ENCODE measurements around the gene NT5C3A. TPM values are rescaled to one million over a fixed set of nuclear protein-coding genes. Genes with fewer than 3 reads are reported as not detected.

NT5C3A gene
- total and polyA plus RNA-seq, 9 of the 15 experiments (the other 6 are each of a cell fraction or from before 2014, with no cell fraction given) = 18.6 to 60.1 (median 40.0) TPM

GRCh38 chr7:33054261-33054964 is 8.2 kb downstream of the NT5C3A start (continued):
- no peak for TF ChIP-seq CREB3 (tag; conservative IDR thresholded peaks at IDR 0.05; ENCODE audit: low read depth)
- TF ChIP-seq PML (IDR thresholded peaks at IDR 0.05; ENCODE audit: low read length) = no peak
- TF ChIP-seq TEAD1 (CRISPR knock-in tag; IDR thresholded peaks at IDR 0.05) = no peak
- no peak for TF ChIP-seq CBFA2T2 (conservative IDR thresholded peaks at IDR 0.05)
- TF ChIP-seq KDM2B (CRISPR knock-in tag; IDR thresholded peaks at IDR 0.05) = no peak
- no peak for TF ChIP-seq ZNF408 (CRISPR knock-in tag; IDR thresholded peaks at IDR 0.05; ENCODE audit: low read depth)
- TF ChIP-seq, protein P1, sequence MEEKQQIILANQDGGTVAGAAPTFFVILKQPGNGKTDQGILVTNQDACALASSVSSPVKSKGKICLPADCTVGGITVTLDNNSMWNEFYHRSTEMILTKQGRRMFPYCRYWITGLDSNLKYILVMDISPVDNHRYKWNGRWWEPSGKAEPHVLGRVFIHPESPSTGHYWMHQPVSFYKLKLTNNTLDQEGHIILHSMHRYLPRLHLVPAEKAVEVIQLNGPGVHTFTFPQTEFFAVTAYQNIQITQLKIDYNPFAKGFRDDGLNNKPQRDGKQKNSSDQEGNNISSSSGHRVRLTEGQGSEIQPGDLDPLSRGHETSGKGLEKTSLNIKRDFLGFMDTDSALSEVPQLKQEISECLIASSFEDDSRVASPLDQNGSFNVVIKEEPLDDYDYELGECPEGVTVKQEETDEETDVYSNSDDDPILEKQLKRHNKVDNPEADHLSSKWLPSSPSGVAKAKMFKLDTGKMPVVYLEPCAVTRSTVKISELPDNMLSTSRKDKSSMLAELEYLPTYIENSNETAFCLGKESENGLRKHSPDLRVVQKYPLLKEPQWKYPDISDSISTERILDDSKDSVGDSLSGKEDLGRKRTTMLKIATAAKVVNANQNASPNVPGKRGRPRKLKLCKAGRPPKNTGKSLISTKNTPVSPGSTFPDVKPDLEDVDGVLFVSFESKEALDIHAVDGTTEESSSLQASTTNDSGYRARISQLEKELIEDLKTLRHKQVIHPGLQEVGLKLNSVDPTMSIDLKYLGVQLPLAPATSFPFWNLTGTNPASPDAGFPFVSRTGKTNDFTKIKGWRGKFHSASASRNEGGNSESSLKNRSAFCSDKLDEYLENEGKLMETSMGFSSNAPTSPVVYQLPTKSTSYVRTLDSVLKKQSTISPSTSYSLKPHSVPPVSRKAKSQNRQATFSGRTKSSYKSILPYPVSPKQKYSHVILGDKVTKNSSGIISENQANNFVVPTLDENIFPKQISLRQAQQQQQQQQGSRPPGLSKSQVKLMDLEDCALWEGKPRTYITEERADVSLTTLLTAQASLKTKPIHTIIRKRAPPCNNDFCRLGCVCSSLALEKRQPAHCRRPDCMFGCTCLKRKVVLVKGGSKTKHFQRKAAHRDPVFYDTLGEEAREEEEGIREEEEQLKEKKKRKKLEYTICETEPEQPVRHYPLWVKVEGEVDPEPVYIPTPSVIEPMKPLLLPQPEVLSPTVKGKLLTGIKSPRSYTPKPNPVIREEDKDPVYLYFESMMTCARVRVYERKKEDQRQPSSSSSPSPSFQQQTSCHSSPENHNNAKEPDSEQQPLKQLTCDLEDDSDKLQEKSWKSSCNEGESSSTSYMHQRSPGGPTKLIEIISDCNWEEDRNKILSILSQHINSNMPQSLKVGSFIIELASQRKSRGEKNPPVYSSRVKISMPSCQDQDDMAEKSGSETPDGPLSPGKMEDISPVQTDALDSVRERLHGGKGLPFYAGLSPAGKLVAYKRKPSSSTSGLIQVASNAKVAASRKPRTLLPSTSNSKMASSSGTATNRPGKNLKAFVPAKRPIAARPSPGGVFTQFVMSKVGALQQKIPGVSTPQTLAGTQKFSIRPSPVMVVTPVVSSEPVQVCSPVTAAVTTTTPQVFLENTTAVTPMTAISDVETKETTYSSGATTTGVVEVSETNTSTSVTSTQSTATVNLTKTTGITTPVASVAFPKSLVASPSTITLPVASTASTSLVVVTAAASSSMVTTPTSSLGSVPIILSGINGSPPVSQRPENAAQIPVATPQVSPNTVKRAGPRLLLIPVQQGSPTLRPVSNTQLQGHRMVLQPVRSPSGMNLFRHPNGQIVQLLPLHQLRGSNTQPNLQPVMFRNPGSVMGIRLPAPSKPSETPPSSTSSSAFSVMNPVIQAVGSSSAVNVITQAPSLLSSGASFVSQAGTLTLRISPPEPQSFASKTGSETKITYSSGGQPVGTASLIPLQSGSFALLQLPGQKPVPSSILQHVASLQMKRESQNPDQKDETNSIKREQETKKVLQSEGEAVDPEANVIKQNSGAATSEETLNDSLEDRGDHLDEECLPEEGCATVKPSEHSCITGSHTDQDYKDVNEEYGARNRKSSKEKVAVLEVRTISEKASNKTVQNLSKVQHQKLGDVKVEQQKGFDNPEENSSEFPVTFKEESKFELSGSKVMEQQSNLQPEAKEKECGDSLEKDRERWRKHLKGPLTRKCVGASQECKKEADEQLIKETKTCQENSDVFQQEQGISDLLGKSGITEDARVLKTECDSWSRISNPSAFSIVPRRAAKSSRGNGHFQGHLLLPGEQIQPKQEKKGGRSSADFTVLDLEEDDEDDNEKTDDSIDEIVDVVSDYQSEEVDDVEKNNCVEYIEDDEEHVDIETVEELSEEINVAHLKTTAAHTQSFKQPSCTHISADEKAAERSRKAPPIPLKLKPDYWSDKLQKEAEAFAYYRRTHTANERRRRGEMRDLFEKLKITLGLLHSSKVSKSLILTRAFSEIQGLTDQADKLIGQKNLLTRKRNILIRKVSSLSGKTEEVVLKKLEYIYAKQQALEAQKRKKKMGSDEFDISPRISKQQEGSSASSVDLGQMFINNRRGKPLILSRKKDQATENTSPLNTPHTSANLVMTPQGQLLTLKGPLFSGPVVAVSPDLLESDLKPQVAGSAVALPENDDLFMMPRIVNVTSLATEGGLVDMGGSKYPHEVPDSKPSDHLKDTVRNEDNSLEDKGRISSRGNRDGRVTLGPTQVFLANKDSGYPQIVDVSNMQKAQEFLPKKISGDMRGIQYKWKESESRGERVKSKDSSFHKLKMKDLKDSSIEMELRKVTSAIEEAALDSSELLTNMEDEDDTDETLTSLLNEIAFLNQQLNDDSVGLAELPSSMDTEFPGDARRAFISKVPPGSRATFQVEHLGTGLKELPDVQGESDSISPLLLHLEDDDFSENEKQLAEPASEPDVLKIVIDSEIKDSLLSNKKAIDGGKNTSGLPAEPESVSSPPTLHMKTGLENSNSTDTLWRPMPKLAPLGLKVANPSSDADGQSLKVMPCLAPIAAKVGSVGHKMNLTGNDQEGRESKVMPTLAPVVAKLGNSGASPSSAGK (IDR thresholded peaks at IDR 0.05) = no peak
- no peak for TF ChIP-seq ZNF347 (CRISPR knock-in tag; IDR thresholded peaks at IDR 0.05; ENCODE audit: low read depth)
- no peak for TF ChIP-seq ZBTB43 (CRISPR knock-in tag; IDR thresholded peaks at IDR 0.05)
- no peak for TF ChIP-seq FOXK2 (conservative IDR thresholded peaks at IDR 0.05 in 1 of 2, IDR thresholded peaks at IDR 0.05 in 1 of 2; ENCODE audit: low read depth in 2 of 2)
- TF ChIP-seq KAT7 (CRISPR knock-in tag; IDR thresholded peaks at IDR 0.05; ENCODE audit: borderline replicate concordance) = no peak
- TF ChIP-seq STAT5A (IDR thresholded peaks at IDR 0.05; ENCODE audit: borderline replicate concordance, low read length) = no peak
- no peak for TF ChIP-seq BCL6 (CRISPR knock-in tag; IDR thresholded peaks at IDR 0.05)
- no peak for TF ChIP-seq RHOXF2B (CRISPR knock-in tag; conservative IDR thresholded peaks at IDR 0.05)
